Measurements from ENCODE around the gene RPH3AL.

DNA sequence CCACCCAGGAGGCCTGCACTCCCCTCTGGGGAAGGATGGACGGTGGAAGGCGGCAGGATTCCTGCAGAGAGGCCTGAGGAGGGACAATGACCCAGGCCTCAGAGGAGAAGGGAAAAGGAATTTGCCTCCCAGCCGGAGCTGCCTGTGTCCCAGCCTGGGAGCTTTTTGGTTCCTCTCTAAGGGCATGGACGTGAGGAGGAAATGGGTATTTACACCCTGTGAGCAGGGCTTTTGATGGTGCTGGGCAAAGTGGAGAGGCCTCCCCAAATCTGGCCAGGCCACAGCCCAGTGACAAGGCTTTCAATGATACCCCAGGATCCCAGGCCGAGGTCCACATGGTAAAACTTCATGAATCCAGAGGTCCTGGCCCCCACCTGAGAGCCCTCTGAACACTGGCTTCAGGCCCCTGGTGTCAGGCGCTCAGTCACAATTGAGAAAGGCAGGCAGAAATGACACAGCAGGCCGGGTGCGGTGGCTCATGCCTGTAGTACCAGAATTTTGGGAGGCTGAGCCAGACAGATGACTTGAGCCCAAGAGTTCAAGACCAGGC is 115.1 kb downstream of the RPH3AL start:
- TF ChIP-seq ATF2 (IDR thresholded peaks at IDR 0.05; ENCODE audit: low read length) (no peak), RNF2 (IDR thresholded peaks at IDR 0.05; ENCODE audit: borderline replicate concordance, low read depth, low read length, missing control alignments, poor library complexity, severe bottlenecking) (no peak), HDAC6 (IDR thresholded peaks at IDR 0.05; ENCODE audit: low read depth, low read length) (no peak), EZH2 (IDR thresholded peaks at IDR 0.05; ENCODE audit: low read depth, low read length, severe bottlenecking) (no peak), SP1 (IDR thresholded peaks at IDR 0.05; ENCODE audit: low read depth, low read length) (no peak), CREB1 (IDR thresholded peaks at IDR 0.05) (no peak), POLR2AphosphoS5 (IDR thresholded peaks at IDR 0.05; ENCODE audit: low read depth, low read length) (no peak), SUZ12 (IDR thresholded peaks at IDR 0.05; ENCODE audit: low read length) (no peak)
- TF ChIP-seq, protein P1, sequence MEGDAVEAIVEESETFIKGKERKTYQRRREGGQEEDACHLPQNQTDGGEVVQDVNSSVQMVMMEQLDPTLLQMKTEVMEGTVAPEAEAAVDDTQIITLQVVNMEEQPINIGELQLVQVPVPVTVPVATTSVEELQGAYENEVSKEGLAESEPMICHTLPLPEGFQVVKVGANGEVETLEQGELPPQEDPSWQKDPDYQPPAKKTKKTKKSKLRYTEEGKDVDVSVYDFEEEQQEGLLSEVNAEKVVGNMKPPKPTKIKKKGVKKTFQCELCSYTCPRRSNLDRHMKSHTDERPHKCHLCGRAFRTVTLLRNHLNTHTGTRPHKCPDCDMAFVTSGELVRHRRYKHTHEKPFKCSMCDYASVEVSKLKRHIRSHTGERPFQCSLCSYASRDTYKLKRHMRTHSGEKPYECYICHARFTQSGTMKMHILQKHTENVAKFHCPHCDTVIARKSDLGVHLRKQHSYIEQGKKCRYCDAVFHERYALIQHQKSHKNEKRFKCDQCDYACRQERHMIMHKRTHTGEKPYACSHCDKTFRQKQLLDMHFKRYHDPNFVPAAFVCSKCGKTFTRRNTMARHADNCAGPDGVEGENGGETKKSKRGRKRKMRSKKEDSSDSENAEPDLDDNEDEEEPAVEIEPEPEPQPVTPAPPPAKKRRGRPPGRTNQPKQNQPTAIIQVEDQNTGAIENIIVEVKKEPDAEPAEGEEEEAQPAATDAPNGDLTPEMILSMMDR (IDR thresholded peaks at IDR 0.05; ENCODE audit: control extremely low read depth in 1 of 3, insufficient read depth in 1 of 3, low read depth in 1 of 3, low read length in 3 of 3): no peak

Data from H1 (cell line).